HepG2 (cell line): ENCODE results near the gene APRT. TPM values are rescaled to one million over a fixed set of nuclear protein-coding genes. Genes with fewer than 3 reads are reported as not detected.

Experiments
- ADNP ChIP-seq: sonication (generic); formaldehyde crosslinking; IDR thresholded peaks from 2 replicates; pipeline ENCODE4 v1.4.0; 2020; ENCODE audit warnings: missing genetic modification reagents
- ASH2L ChIP-seq: fragments of 300-600, 200-600 bp; sonication (generic); IDR thresholded peaks from 2 replicates; pipeline ENCODE4 v1.7.0; 2017; ENCODE audit warnings: low read depth, mild to moderate bottlenecking, moderate library complexity, mixed read lengths, low read length; ENCODE audit not compliant: insufficient read length
- CHD4 ChIP-seq: fragments of 200-600 bp; sonication (generic); IDR thresholded peaks from 2 replicates; pipeline ENCODE4 v1.7.0; 2017; ENCODE audit warnings: mild to moderate bottlenecking, low read length, borderline replicate concordance
- FOXM1 ChIP-seq: sonication (generic); formaldehyde crosslinking; IDR thresholded peaks from 2 replicates; pipeline ENCODE4 v1.5.0; 2020; ENCODE audit warnings: missing genetic modification reagents
- HDAC6 ChIP-seq: fragments of 200-600 bp; sonication (generic); IDR thresholded peaks from 2 replicates; pipeline ENCODE4 v1.7.0; 2017; ENCODE audit warnings: mild to moderate bottlenecking, antibody characterized with exemption, low read length, low read depth
- JARID2 ChIP-seq: sonication (generic); formaldehyde crosslinking; IDR thresholded peaks from 2 replicates; pipeline ENCODE4 v1.8.1; 2023; ENCODE audit warnings: missing genetic modification reagents, inconsistent platforms; ENCODE audit not compliant: insufficient replicate concordance
- KLF11 ChIP-seq: IDR thresholded peaks from 2 replicates; pipeline ENCODE4 v1.6.1; 2016; ENCODE audit warnings: missing compliant biosample characterization
- NCOA1 ChIP-seq: sonication (generic); formaldehyde crosslinking; IDR thresholded peaks from 2 replicates; pipeline ENCODE4 v1.9.0; 2021; ENCODE audit warnings: missing genetic modification reagents
- NR2C2 ChIP-seq: sonication (generic); formaldehyde crosslinking; IDR thresholded peaks from 2 replicates; pipeline ENCODE4 v1.4.0; 2020; ENCODE audit warnings: missing genetic modification reagents, mild to moderate bottlenecking, moderate library complexity, borderline replicate concordance
- POLR2G ChIP-seq: fragments of 200-400 bp; formaldehyde crosslinking; IDR thresholded peaks from 2 replicates; pipeline ENCODE4 v1.6.1; 2018; ENCODE audit warnings: mild to moderate bottlenecking, low read depth, low read length, moderate library complexity
- SATB2 ChIP-seq: sonication (generic); formaldehyde crosslinking; IDR thresholded peaks from 2 replicates; pipeline ENCODE4 v1.5.0; 2020; ENCODE audit warnings: missing genetic modification reagents
- SETDB1 ChIP-seq: sonication (generic); formaldehyde crosslinking; IDR thresholded peaks from 2 replicates; pipeline ENCODE4 v1.5.1; 2020; ENCODE audit warnings: missing genetic modification reagents, mild to moderate bottlenecking, borderline replicate concordance
- SKIL ChIP-seq: sonication (generic); formaldehyde crosslinking; IDR thresholded peaks from 2 replicates; pipeline ENCODE4 v1.8.0; 2022; ENCODE audit warnings: missing genetic modification reagents, mild to moderate bottlenecking, moderate library complexity, borderline replicate concordance
- THAP7 ChIP-seq: sonication (generic); formaldehyde crosslinking; IDR thresholded peaks from 2 replicates; pipeline ENCODE4 v1.8.1; 2023; ENCODE audit warnings: mild to moderate bottlenecking, missing genetic modification reagents
- TSC22D2 ChIP-seq: sonication (generic); formaldehyde crosslinking; IDR thresholded peaks from 2 replicates; pipeline ENCODE4 v1.5.1; 2020; ENCODE audit warnings: missing genetic modification reagents, mild to moderate bottlenecking, borderline replicate concordance
- ZNF160 ChIP-seq: sonication (generic); formaldehyde crosslinking; IDR thresholded peaks from 2 replicates; pipeline ENCODE4 v1.8.0; 2022; ENCODE audit warnings: mild to moderate bottlenecking, inconsistent platforms, missing genetic modification reagents
- ZNF232 ChIP-seq: sonication (generic); formaldehyde crosslinking; IDR thresholded peaks from 2 replicates; pipeline ENCODE4 v1.4.0; 2020; ENCODE audit warnings: missing genetic modification reagents, borderline replicate concordance
- ZNF44 ChIP-seq: sonication (generic); formaldehyde crosslinking; IDR thresholded peaks from 2 replicates; pipeline ENCODE4 v1.5.1; 2020; ENCODE audit warnings: mild to moderate bottlenecking, missing genetic modification reagents
- ZNF746 ChIP-seq: sonication (generic); formaldehyde crosslinking; IDR thresholded peaks from 2 replicates; pipeline ENCODE4 v1.8.0; 2022; ENCODE audit warnings: mild to moderate bottlenecking, missing genetic modification reagents
- ZNF747 ChIP-seq: sonication (generic); formaldehyde crosslinking; IDR thresholded peaks from 2 replicates; pipeline ENCODE4 v1.8.1; 2023; ENCODE audit warnings: missing genetic modification reagents, mild to moderate bottlenecking, borderline replicate concordance
- ZNF766 ChIP-seq: sonication (generic); formaldehyde crosslinking; IDR thresholded peaks from 2 replicates; pipeline ENCODE4 v1.5.0; 2020; ENCODE audit warnings: missing genetic modification reagents, borderline replicate concordance
- ZNF781 ChIP-seq: sonication (generic); formaldehyde crosslinking; IDR thresholded peaks from 2 replicates; pipeline ENCODE4 v1.5.1; 2020; ENCODE audit warnings: borderline replicate concordance, mild to moderate bottlenecking, missing genetic modification reagents; ENCODE audit errors: not compliant biosample characterization
- ZNF782 ChIP-seq: sonication (generic); formaldehyde crosslinking; IDR thresholded peaks from 2 replicates; pipeline ENCODE4 v1.4.0; 2020; ENCODE audit warnings: missing genetic modification reagents, mild to moderate bottlenecking, borderline replicate concordance
- ZXDC ChIP-seq: sonication (generic); formaldehyde crosslinking; IDR thresholded peaks from 2 replicates; pipeline ENCODE4 v1.5.0; 2020; ENCODE audit warnings: mild to moderate bottlenecking, missing genetic modification reagents
- polyA plus RNA-seq, 8 experiments: library from polyadenylated mRNA; depleted of rRNA in 3 of 8; stranded (reverse) in 7 of 8; unstranded in 1 of 8; fragments of >200 nt; fragmentation: Illumina TruSeq in 4 of 8; extraction: Trizol in 4 of 8; gene quantifications; 2 replicates each; pipeline versions ENCODE4 v1.2.1 to v1.2.3, GENCODE V29; 2011 to 2016; ENCODE audit warnings: low read depth in 4 of 8, missing spikeins in 1 of 8, mixed read lengths in 1 of 8; ENCODE audit not compliant: insufficient read depth in 1 of 8
- total RNA-seq, 5 experiments: library from RNA; depleted of rRNA; stranded (reverse); fragments of >200 nt; fragmentation: Illumina TruSeq; extraction: Trizol; gene quantifications; 2 replicates each; pipeline ENCODE4 v1.2.3, GENCODE V29; 2016; ENCODE audit warnings: low read depth in 1 of 5

Gene APRT
- total and polyA plus RNA-seq, 2 of the 13 experiments (the other 11 are each of a cell fraction or from before 2014, with no cell fraction given) = 155 to 242 TPM

- TF ChIP-seq SATB2 (CRISPR knock-in tag) (no peak), ZNF782 (peak; percentile 83; the same call in 1 of the 2 replicates), KLF11 (CRISPR knock-in tag) (no peak; the same call in 1 of the 2 replicates), ZNF232 (CRISPR knock-in tag) (peak; percentile 63; the same call in 1 of the 2 replicates), SKIL (CRISPR knock-in tag) (no peak), SETDB1 (CRISPR knock-in tag) (no peak), ADNP (no peak), ZNF746 (CRISPR knock-in tag) (0 out of 2 replicates have a peak, but pooled peaks have one; percentile 2), POLR2G (peak; percentile 89), HDAC6 (no peak), ASH2L (peak; percentile 43), ZNF766 (CRISPR knock-in tag) (no peak), JARID2 (CRISPR knock-in tag) (peak; percentile 92), FOXM1 (CRISPR knock-in tag) (no peak), NCOA1 (CRISPR knock-in tag) (no peak), ZNF44 (CRISPR knock-in tag) (no peak), NR2C2 (CRISPR knock-in tag) (peak; percentile 64), ZNF160 (no peak; the same call in 1 of the 2 replicates), ZNF747 (no peak), ZXDC (CRISPR knock-in tag) (peak; percentile 55; the same call in 1 of the 2 replicates), TSC22D2 (peak; percentile 58; the same call in 1 of the 2 replicates), CHD4 (no peak), THAP7 (CRISPR knock-in tag) (no peak), ZNF781 (CRISPR knock-in tag) (no peak)
Measured at GRCh38 chr16:88856828-88857727, 45.4 kb upstream of the APRT start, which contains the start of the genes GALNS and TRAPPC2L (continued).
